ENCODE data around the gene OPRD1. TPM values are rescaled to one million over a fixed set of nuclear protein-coding genes. Genes with fewer than 3 reads are reported as not detected.

The OPRD1 gene
- total RNA-seq, 4 donors from 2014 or later = under 0.01 to 0.23 (median 0.15) TPM

DNA sequence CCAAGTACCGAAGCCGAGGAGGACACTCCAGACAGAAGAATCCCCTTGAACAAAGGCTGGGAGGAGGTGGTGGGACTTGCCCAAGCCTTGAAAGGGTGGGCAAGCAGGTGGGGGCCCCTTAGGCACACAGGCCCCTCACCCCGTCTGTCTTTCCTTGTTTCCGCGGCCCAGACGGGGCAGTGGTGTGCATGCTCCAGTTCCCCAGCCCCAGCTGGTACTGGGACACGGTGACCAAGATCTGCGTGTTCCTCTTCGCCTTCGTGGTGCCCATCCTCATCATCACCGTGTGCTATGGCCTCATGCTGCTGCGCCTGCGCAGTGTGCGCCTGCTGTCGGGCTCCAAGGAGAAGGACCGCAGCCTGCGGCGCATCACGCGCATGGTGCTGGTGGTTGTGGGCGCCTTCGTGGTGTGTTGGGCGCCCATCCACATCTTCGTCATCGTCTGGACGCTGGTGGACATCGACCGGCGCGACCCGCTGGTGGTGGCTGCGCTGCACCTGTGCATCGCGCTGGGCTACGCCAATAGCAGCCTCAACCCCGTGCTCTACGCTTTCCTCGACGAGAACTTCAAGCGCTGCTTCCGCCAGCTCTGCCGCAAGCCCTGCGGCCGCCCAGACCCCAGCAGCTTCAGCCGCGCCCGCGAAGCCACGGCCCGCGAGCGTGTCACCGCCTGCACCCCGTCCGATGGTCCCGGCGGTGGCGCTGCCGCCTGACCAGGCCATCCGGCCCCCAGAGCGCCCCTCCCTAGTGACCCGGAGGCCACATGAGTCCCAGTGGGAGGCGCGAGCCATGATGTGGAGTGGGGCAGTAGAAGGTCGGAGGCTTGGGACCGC, 50.8 kb downstream of the OPRD1 start:
- 91% methylated on average over 47 of the region's 66 CpGs for WGBS
- intact Hi-C loops (cut with DNase I) = no loop called here
- Histone ChIP-seq H3K9me3 (no peaks in the 10 kb centered on the region), H3K4me3 (no peak overlapping the region), H3K36me3 (no peaks in the 10 kb centered on the region), H3K27me3 (peaks cover 0 to 6% (median 0%) of the 10 kb centered on the region in 4 donors), H3K4me1 (no peaks in the 10 kb centered on the region), H3K27ac (replicated peaks in 1 of 4) (no peak overlapping the region)
- no peak for DNase-seq (ENCODE audit: extremely low spot score)
- TF ChIP-seq EP300 (IDR thresholded peaks at IDR 0.05) = no peak

DNA sequence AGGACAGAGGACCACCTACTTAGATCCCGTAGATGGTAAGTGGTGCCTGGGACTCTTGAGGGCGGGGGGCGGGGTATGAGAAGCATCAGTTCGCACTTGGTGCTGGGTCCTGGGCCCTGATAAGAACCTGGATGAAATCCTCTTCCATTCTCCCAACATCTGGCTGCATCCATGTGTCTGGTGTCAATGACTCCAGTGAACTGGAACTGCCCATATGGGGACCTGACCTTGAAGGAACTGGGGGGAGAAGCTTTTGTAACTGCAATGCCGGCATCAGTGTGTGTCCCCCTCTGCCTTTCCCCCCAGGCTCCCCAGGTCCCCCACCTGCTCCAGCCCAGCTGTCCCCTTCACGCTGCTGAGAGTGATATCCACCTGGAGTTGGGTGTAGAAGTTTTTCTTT, 52.7 kb downstream of the OPRD1 start:
- Histone ChIP-seq H3K9me3 (no peaks in the 10 kb centered on the region), H3K4me1 (no peaks in the 10 kb centered on the region), H3K27me3 (peaks cover 0 to 22% (median 0%) of the 10 kb centered on the region in 4 donors), H3K27ac (replicated peaks in 1 of 4) (no peak overlapping the region), H3K36me3 (no peaks in the 10 kb centered on the region), H3K4me3 (no peak overlapping the region)
- DNase-seq (ENCODE audit: extremely low spot score) = no peak
- intact Hi-C loops (cut with DNase I) = no loop called here
- 72% methylated on average over 6 of the region's 6 CpGs for WGBS
- TF ChIP-seq EP300 (IDR thresholded peaks at IDR 0.05) (no peak), POLR2A (IDR thresholded peaks at IDR 0.05; ENCODE audit: low read depth) (no peak), POLR2AphosphoS5 (IDR thresholded peaks at IDR 0.05) (no peak)
- TF ChIP-seq, protein P1, sequence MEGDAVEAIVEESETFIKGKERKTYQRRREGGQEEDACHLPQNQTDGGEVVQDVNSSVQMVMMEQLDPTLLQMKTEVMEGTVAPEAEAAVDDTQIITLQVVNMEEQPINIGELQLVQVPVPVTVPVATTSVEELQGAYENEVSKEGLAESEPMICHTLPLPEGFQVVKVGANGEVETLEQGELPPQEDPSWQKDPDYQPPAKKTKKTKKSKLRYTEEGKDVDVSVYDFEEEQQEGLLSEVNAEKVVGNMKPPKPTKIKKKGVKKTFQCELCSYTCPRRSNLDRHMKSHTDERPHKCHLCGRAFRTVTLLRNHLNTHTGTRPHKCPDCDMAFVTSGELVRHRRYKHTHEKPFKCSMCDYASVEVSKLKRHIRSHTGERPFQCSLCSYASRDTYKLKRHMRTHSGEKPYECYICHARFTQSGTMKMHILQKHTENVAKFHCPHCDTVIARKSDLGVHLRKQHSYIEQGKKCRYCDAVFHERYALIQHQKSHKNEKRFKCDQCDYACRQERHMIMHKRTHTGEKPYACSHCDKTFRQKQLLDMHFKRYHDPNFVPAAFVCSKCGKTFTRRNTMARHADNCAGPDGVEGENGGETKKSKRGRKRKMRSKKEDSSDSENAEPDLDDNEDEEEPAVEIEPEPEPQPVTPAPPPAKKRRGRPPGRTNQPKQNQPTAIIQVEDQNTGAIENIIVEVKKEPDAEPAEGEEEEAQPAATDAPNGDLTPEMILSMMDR (IDR thresholded peaks at IDR 0.05) = no peak

DNA sequence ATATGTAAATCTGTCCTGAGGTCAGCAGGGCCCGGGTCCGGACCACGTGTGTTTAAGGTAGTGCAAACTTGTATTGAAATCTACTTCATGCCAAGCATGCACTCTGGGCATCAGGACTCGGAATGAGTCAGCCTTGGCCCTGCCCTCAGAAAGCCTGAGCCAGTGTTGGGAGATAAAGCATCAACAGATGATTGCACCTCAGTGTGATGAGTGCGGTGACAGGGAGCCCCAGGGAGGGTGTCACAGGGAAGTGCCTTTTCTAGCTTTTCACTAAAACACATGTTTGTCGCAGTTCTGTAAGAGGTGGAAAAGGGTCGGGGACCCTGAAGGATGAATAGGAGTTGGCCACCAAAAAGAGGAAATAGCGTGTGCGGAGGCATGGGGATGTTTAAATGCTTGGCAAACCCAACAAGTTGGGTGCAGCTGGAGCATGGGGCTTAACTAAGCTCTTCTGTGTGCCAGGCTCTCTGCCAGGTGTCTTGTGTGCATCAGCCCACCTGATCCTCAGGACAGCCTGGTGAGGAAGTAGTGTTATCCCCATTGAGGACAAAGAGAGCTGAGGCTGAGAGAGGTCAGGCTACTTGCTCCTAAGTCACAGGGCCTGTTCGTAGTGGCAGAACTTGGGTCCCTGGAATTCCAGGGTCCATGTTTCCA, 54.2 kb downstream of the OPRD1 start:
- intact Hi-C loops (cut with DNase I) = no loop called here
- WGBS = 82% methylated on average over 10 of the region's 10 CpGs
- no peaks in the 10 kb centered on the region for H3K9me3 ChIP-seq
- TF ChIP-seq, protein P1 (IDR thresholded peaks at IDR 0.05) = no peak
- TF ChIP-seq POLR2A (IDR thresholded peaks at IDR 0.05; ENCODE audit: low read depth) (no peak), EP300 (IDR thresholded peaks at IDR 0.05) (no peak), POLR2AphosphoS5 (IDR thresholded peaks at IDR 0.05) (no peak)
- H3K4me1 ChIP-seq = no peaks in the 10 kb centered on the region
- H3K4me3 ChIP-seq = no peak overlapping the region
- no peaks in the 10 kb centered on the region for H3K36me3 ChIP-seq
- no peak for DNase-seq (ENCODE audit: extremely low spot score)
- H3K27ac ChIP-seq (replicated peaks in 1 of 4) = no peak overlapping the region
- H3K27me3 ChIP-seq = peaks cover 0 to 31% (median 0%) of the 10 kb centered on the region in 4 donors

DNA sequence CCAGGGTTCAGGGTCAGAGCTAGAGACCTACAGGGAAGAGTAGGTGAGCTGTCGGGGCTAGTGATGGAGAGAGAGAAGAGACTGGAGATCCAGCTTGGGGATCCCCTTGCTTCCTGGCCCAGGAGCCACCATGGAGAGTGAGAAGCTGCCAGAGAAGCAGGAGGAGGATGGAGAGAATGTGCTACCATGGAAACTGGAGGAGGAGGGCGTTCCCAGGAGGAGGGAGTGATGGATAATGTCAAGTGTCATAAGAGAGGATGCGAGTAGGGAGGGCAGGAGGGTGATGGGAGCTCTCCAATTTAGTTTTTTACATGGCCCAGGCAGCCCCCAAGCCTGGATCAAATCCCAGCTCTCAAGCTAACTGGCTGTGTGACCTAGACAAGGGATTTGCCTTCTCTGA, 55.9 kb downstream of the OPRD1 start:
- Histone ChIP-seq H3K4me3 (no peak overlapping the region), H3K36me3 (no peaks in the 10 kb centered on the region), H3K9me3 (no peaks in the 10 kb centered on the region), H3K27me3 (peaks cover 0 to 44% (median 0%) of the 10 kb centered on the region in 4 donors), H3K27ac (replicated peaks in 1 of 4) (no peak overlapping the region), H3K4me1 (no peaks in the 10 kb centered on the region)
- 67% methylated on average over 3 of the region's 3 CpGs for WGBS
- intact Hi-C loops (cut with DNase I) = no loop called here
- TF ChIP-seq POLR2AphosphoS5 (IDR thresholded peaks at IDR 0.05) (no peak), EP300 (IDR thresholded peaks at IDR 0.05) (no peak), POLR2A (IDR thresholded peaks at IDR 0.05; ENCODE audit: low read depth) (no peak)
- TF ChIP-seq, protein P1 (IDR thresholded peaks at IDR 0.05) = no peak
- no peak for DNase-seq (ENCODE audit: extremely low spot score)

DNA sequence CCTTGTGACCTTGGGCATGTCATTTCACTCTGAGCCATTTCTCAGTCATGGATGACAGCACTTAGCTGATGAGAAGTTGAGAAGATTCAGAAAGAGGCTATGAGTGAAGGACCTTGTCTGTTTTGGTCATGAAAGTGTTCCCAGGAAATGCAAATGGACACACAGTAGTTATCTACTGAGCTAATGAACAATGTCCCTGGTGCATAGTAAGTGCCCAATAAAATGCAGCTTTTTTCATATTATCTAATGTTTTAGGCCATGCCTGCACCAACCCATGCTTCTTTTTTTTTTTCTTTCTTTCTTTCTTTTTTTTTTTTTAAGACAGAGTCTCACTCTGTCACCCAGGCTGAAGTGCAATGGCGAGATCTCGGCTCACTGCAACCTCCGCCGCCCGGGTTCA, 58.0 kb downstream of the OPRD1 start:
- H3K9me3 ChIP-seq = no peaks in the 10 kb centered on the region
- no peak overlapping the region for H3K27ac ChIP-seq (replicated peaks in 1 of 4)
- no peak overlapping the region for H3K4me3 ChIP-seq
- no peak for DNase-seq (ENCODE audit: extremely low spot score)
- H3K36me3 ChIP-seq = no peaks in the 10 kb centered on the region
- intact Hi-C loops (cut with DNase I) = loop anchor here (10.0 kb wide), 1 partner anchor 1835 kb away; no protein-coding TSS in a partner anchor
- TF ChIP-seq, protein P1 (IDR thresholded peaks at IDR 0.05) = no peak
- TF ChIP-seq EP300 (IDR thresholded peaks at IDR 0.05) (no peak), POLR2A (IDR thresholded peaks at IDR 0.05; ENCODE audit: low read depth) (no peak), POLR2AphosphoS5 (IDR thresholded peaks at IDR 0.05) (no peak)
- no peaks in the 10 kb centered on the region for H3K4me1 ChIP-seq
- peaks cover 0 to 42% (median 0%) of the 10 kb centered on the region in 4 donors for H3K27me3 ChIP-seq
- WGBS = 90% methylated on average over 5 of the region's 5 CpGs

All from esophagus muscularis mucosa (tissue), 4 donors.